ENCODE data around the gene PCDHB4.
"Not testable (repeated sequence)": the region's sequence is repeated elsewhere in the genome, so short reads cannot be mapped to it uniquely, and the experiment has no call there.

The PCDHB4 gene

GRCh38 chr5:141149812-141150211, 28.2 kb downstream of the PCDHB4 start, which contains the start of gene PCDHB6:
Gene PCDHB6, plus strand, starts transcription at chr5:141150057. Its CDS starts 201 bp downstream, at chr5:141150258.
- CTCF ChIA-PET = no interaction called here
- Histone ChIP-seq H3K9me3 (ENCODE audit: control extremely low read depth in 1 of 5, control insufficient read depth in 4 of 5, insufficient read depth in 2 of 5, low read depth in 1 of 5, low read length in 4 of 5) (peaks cover 1 to 27% (median 18%) of the 10 kb centered on the region in 5 experiments), H3K27me3 (replicated peaks in 2 of 5; ENCODE audit: control insufficient read depth in 4 of 5, insufficient read depth in 5 of 5, low read length in 4 of 5) (peaks cover 5 to 28% (median 9%) of the 10 kb centered on the region in 5 experiments), H3K27ac (ENCODE audit: insufficient read depth in 1 of 2, low read depth in 1 of 2, low read length in 2 of 2, poor library complexity in 1 of 2, severe bottlenecking in 2 of 2) (no peak within 1 kb of the TSS), H3K36me3 (ENCODE audit: control insufficient read depth in 4 of 4, insufficient read depth in 4 of 4, low read length in 3 of 4) (no peaks in the 10 kb centered on the region), H3K4me1 (ENCODE audit: control extremely low read depth in 1 of 4, control insufficient read depth in 4 of 4, insufficient read depth in 4 of 4, low read length in 3 of 4) (no peaks in the 10 kb centered on the region), H3K4me3 (ENCODE audit: control insufficient read depth in 1 of 7, extremely low read depth in 1 of 7, insufficient read depth in 4 of 7, low read depth in 2 of 7, low read length in 6 of 7) (no peak within 1 kb of the TSS)
- WGBS (ENCODE audit: insufficient coverage) = 19% methylated on average over 18 of the region's 18 CpGs
- POLR2A ChIA-PET = no interaction called here
- DNase-seq = peak in 2 of 3 donors; percentile 3 to 6

GRCh38 chr5:141150224-141150992, 28.8 kb downstream of the PCDHB4 start:
- ChIA-PET POLR2A (no interaction called here), CTCF (no interaction called here)
- no peak overlapping the region for H3K27ac ChIP-seq (ENCODE audit: insufficient read depth in 1 of 2, low read depth in 1 of 2, low read length in 2 of 2, poor library complexity in 1 of 2, severe bottlenecking in 2 of 2)
- 42% methylated on average over 33 of the region's 33 CpGs for WGBS (ENCODE audit: insufficient coverage)
- no peaks in the 10 kb centered on the region for H3K36me3 ChIP-seq (ENCODE audit: control insufficient read depth in 4 of 4, insufficient read depth in 4 of 4, low read length in 3 of 4)
- DNase-seq = no peak
- peaks cover 1 to 28% (median 21%) of the 10 kb centered on the region in 5 experiments for H3K9me3 ChIP-seq (ENCODE audit: control extremely low read depth in 1 of 5, control insufficient read depth in 4 of 5, insufficient read depth in 2 of 5, low read depth in 1 of 5, low read length in 4 of 5)
- no peak overlapping the region for H3K4me3 ChIP-seq (ENCODE audit: control insufficient read depth in 1 of 7, extremely low read depth in 1 of 7, insufficient read depth in 4 of 7, low read depth in 2 of 7, low read length in 6 of 7)
- H3K4me1 ChIP-seq (ENCODE audit: control extremely low read depth in 1 of 4, control insufficient read depth in 4 of 4, insufficient read depth in 4 of 4, low read length in 3 of 4) = no peaks in the 10 kb centered on the region
- H3K27me3 ChIP-seq (replicated peaks in 2 of 5; ENCODE audit: control insufficient read depth in 4 of 5, insufficient read depth in 5 of 5, low read length in 4 of 5) = peaks cover 5 to 28% (median 9%) of the 10 kb centered on the region in 5 experiments

- peaks cover 1 to 33% (median 22%) of the 10 kb centered on the region in 5 experiments for H3K9me3 ChIP-seq (ENCODE audit: control extremely low read depth in 1 of 5, control insufficient read depth in 4 of 5, insufficient read depth in 2 of 5, low read depth in 1 of 5, low read length in 4 of 5)
- H3K4me3 ChIP-seq (ENCODE audit: control insufficient read depth in 1 of 7, extremely low read depth in 1 of 7, insufficient read depth in 4 of 7, low read depth in 2 of 7, low read length in 6 of 7) = no peak overlapping the region
- H3K36me3 ChIP-seq (ENCODE audit: control insufficient read depth in 4 of 4, insufficient read depth in 4 of 4, low read length in 3 of 4) = no peaks in the 10 kb centered on the region
- WGBS (ENCODE audit: insufficient coverage) = 27% methylated on average over 13 of the region's 13 CpGs
- no peak overlapping the region for H3K27ac ChIP-seq (ENCODE audit: insufficient read depth in 1 of 2, low read depth in 1 of 2, low read length in 2 of 2, poor library complexity in 1 of 2, severe bottlenecking in 2 of 2)
- no peaks in the 10 kb centered on the region for H3K4me1 ChIP-seq (ENCODE audit: control extremely low read depth in 1 of 4, control insufficient read depth in 4 of 4, insufficient read depth in 4 of 4, low read length in 3 of 4)
- POLR2A ChIA-PET = no interaction called here
- DNase-seq = no peak
- H3K27me3 ChIP-seq (replicated peaks in 2 of 5; ENCODE audit: control insufficient read depth in 4 of 5, insufficient read depth in 5 of 5, low read length in 4 of 5) = peaks cover 5 to 29% (median 9%) of the 10 kb centered on the region in 5 experiments
- CTCF ChIA-PET = no interaction called here
These were observed 29.3 kb downstream of the PCDHB4 start for GRCh38 chr5:141150993-141151325.

GRCh38 chr5:141151632-141152031, 30.0 kb downstream of the PCDHB4 start:
- H3K4me1 ChIP-seq (ENCODE audit: control extremely low read depth in 1 of 4, control insufficient read depth in 4 of 4, insufficient read depth in 4 of 4, low read length in 3 of 4); H3K36me3 ChIP-seq (ENCODE audit: control insufficient read depth in 4 of 4, insufficient read depth in 4 of 4, low read length in 3 of 4); DNase-seq; CTCF ChIA-PET; H3K27ac ChIP-seq (ENCODE audit: insufficient read depth in 1 of 2, low read depth in 1 of 2, low read length in 2 of 2, poor library complexity in 1 of 2, severe bottlenecking in 2 of 2); H3K4me3 ChIP-seq (ENCODE audit: control insufficient read depth in 1 of 7, extremely low read depth in 1 of 7, insufficient read depth in 4 of 7, low read depth in 2 of 7, low read length in 6 of 7); POLR2A ChIA-PET: not testable (repeated sequence)
- Histone ChIP-seq H3K27me3 (replicated peaks in 2 of 5; ENCODE audit: control insufficient read depth in 4 of 5, insufficient read depth in 5 of 5, low read length in 4 of 5) (peaks cover 5 to 36% (median 9%) of the 10 kb centered on the region in 5 experiments), H3K9me3 (ENCODE audit: control extremely low read depth in 1 of 5, control insufficient read depth in 4 of 5, insufficient read depth in 2 of 5, low read depth in 1 of 5, low read length in 4 of 5) (peaks cover 1 to 39% (median 28%) of the 10 kb centered on the region in 5 experiments)
- 24% methylated on average over 13 of the region's 41 CpGs for WGBS (ENCODE audit: insufficient coverage)

- Histone ChIP-seq H3K27me3 (replicated peaks in 2 of 5; ENCODE audit: control insufficient read depth in 4 of 5, insufficient read depth in 5 of 5, low read length in 4 of 5) (peaks cover 5 to 40% (median 9%) of the 10 kb centered on the region in 5 experiments), H3K9me3 (ENCODE audit: control extremely low read depth in 1 of 5, control insufficient read depth in 4 of 5, insufficient read depth in 2 of 5, low read depth in 1 of 5, low read length in 4 of 5) (peaks cover 3 to 44% (median 33%) of the 10 kb centered on the region in 5 experiments)
- H3K27ac ChIP-seq (ENCODE audit: insufficient read depth in 1 of 2, low read depth in 1 of 2, low read length in 2 of 2, poor library complexity in 1 of 2, severe bottlenecking in 2 of 2); H3K4me1 ChIP-seq (ENCODE audit: control extremely low read depth in 1 of 4, control insufficient read depth in 4 of 4, insufficient read depth in 4 of 4, low read length in 3 of 4); POLR2A ChIA-PET; DNase-seq; CTCF ChIA-PET; H3K4me3 ChIP-seq (ENCODE audit: control insufficient read depth in 1 of 7, extremely low read depth in 1 of 7, insufficient read depth in 4 of 7, low read depth in 2 of 7, low read length in 6 of 7); H3K36me3 ChIP-seq (ENCODE audit: control insufficient read depth in 4 of 4, insufficient read depth in 4 of 4, low read length in 3 of 4): not testable (repeated sequence)
- WGBS (ENCODE audit: insufficient coverage) = 30% methylated on average over 10 of the region's 36 CpGs
These were observed 30.5 kb downstream of the PCDHB4 start for GRCh38 chr5:141152096-141152495.

- Histone ChIP-seq H3K27ac (ENCODE audit: insufficient read depth in 1 of 2, low read depth in 1 of 2, low read length in 2 of 2, poor library complexity in 1 of 2, severe bottlenecking in 2 of 2) (no peak overlapping the region), H3K27me3 (replicated peaks in 2 of 5; ENCODE audit: control insufficient read depth in 4 of 5, insufficient read depth in 5 of 5, low read length in 4 of 5) (peaks cover 2 to 38% (median 6%) of the 10 kb centered on the region in 5 experiments), H3K36me3 (ENCODE audit: control insufficient read depth in 4 of 4, insufficient read depth in 4 of 4, low read length in 3 of 4) (no peaks in the 10 kb centered on the region), H3K4me3 (ENCODE audit: control insufficient read depth in 1 of 7, extremely low read depth in 1 of 7, insufficient read depth in 4 of 7, low read depth in 2 of 7, low read length in 6 of 7) (no peak overlapping the region), H3K9me3 (ENCODE audit: control extremely low read depth in 1 of 5, control insufficient read depth in 4 of 5, insufficient read depth in 2 of 5, low read depth in 1 of 5, low read length in 4 of 5) (peaks cover 3 to 42% (median 25%) of the 10 kb centered on the region in 5 experiments), H3K4me1 (ENCODE audit: control extremely low read depth in 1 of 4, control insufficient read depth in 4 of 4, insufficient read depth in 4 of 4, low read length in 3 of 4) (no peaks in the 10 kb centered on the region)
- DNase-seq = no peak
- POLR2A ChIA-PET = no interaction called here
- CTCF ChIA-PET = no interaction called here
- WGBS (ENCODE audit: insufficient coverage) = 29% methylated on average over 19 of the region's 21 CpGs
These were observed 34.1 kb downstream of the PCDHB4 start for GRCh38 chr5:141155540-141156374.

GRCh38 chr5:141157356-141157755, 35.7 kb downstream of the PCDHB4 start:
- Histone ChIP-seq H3K9me3 (ENCODE audit: control extremely low read depth in 1 of 5, control insufficient read depth in 4 of 5, insufficient read depth in 2 of 5, low read depth in 1 of 5, low read length in 4 of 5) (peaks cover 3 to 32% (median 17%) of the 10 kb centered on the region in 5 experiments), H3K27me3 (replicated peaks in 2 of 5; ENCODE audit: control insufficient read depth in 4 of 5, insufficient read depth in 5 of 5, low read length in 4 of 5) (peaks cover 0 to 27% (median 2%) of the 10 kb centered on the region in 5 experiments)
- 36% methylated on average over 16 of the region's 38 CpGs for WGBS (ENCODE audit: insufficient coverage)
- CTCF ChIA-PET; H3K36me3 ChIP-seq (ENCODE audit: control insufficient read depth in 4 of 4, insufficient read depth in 4 of 4, low read length in 3 of 4); H3K27ac ChIP-seq (ENCODE audit: insufficient read depth in 1 of 2, low read depth in 1 of 2, low read length in 2 of 2, poor library complexity in 1 of 2, severe bottlenecking in 2 of 2); H3K4me3 ChIP-seq (ENCODE audit: control insufficient read depth in 1 of 7, extremely low read depth in 1 of 7, insufficient read depth in 4 of 7, low read depth in 2 of 7, low read length in 6 of 7); DNase-seq; H3K4me1 ChIP-seq (ENCODE audit: control extremely low read depth in 1 of 4, control insufficient read depth in 4 of 4, insufficient read depth in 4 of 4, low read length in 3 of 4); POLR2A ChIA-PET: not testable (repeated sequence)
